ENCODE results near the gene CDK14.

Gene CDK14

GRCh38 chr7:91230100-91230499 is 634.0 kb downstream of the CDK14 start:
- Histone ChIP-seq H3K79me2 (ENCODE audit: insufficient read depth, low read length) (no peaks in the 10 kb centered on the region), H4K20me1 (ENCODE audit: insufficient read depth, low read length) (no peaks in the 10 kb centered on the region), H2AFZ (ENCODE audit: low read length) (no peak overlapping the region)

DNA sequence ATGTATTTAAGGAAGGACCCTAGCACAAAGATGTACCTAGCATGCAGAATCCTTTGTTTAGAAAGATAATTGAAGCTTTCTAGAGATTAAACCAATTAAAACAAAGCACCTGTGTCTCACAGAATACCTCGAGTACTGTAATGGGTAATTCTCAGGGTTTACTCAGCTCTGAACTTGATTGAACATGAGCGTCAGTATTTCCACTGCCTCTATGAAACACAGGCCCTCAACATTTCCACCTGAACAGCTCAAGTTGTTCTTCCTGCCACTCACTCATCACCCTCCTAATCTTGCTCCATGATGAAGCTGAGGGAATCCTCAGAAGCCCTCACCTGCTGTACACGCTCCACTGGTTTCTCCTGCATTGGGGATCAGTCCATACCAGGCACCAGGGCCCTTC is 634.4 kb downstream of the CDK14 start:
- Histone ChIP-seq H3K4me2 (ENCODE audit: low read length) (no peak overlapping the region), H3K9ac (ENCODE audit: low read length) (no peak overlapping the region), H3K27ac (ENCODE audit: low read depth, low read length, poor library complexity, severe bottlenecking) (no peak overlapping the region), H4K20me1 (ENCODE audit: insufficient read depth, low read length) (no peaks in the 10 kb centered on the region), H3K4me1 (ENCODE audit: insufficient read depth, low read length, severe bottlenecking) (no peaks in the 10 kb centered on the region), H3K36me3 (ENCODE audit: insufficient read depth, low read length) (no peaks in the 10 kb centered on the region), H3K9me2 (ENCODE audit: low read depth, low read length) (no peaks in the 10 kb centered on the region), H3K79me2 (ENCODE audit: insufficient read depth, low read length) (no peaks in the 10 kb centered on the region), H3K9me3 (ENCODE audit: low read length) (no peaks in the 10 kb centered on the region), H3K27me3 (ENCODE audit: insufficient read depth, low read length) (no peaks in the 10 kb centered on the region), H3F3A (ENCODE audit: insufficient read depth, low read length) (no peaks in the 10 kb centered on the region), H3K4me3 (ENCODE audit: low read depth, low read length, poor library complexity, severe bottlenecking) (no peak overlapping the region), H2AFZ (ENCODE audit: low read length) (no peak overlapping the region)
- no peak for TF ChIP-seq CTCF (IDR thresholded peaks at IDR 0.05; ENCODE audit: low read length)
- TF ChIP-seq EZH2 (IDR thresholded peaks at IDR 0.05; ENCODE audit: borderline replicate concordance, low read length): no peak

More at GRCh38 chr7:91230100-91230499, 634.0 kb downstream of the CDK14 start:
- Histone ChIP-seq H3K9me2 (ENCODE audit: low read depth, low read length) (no peaks in the 10 kb centered on the region), H3K9me3 (ENCODE audit: low read length) (no peaks in the 10 kb centered on the region), H3K9ac (ENCODE audit: low read length) (no peak overlapping the region), H3K27ac (ENCODE audit: low read depth, low read length, poor library complexity, severe bottlenecking) (no peak overlapping the region), H3F3A (ENCODE audit: insufficient read depth, low read length) (no peaks in the 10 kb centered on the region), H3K4me1 (ENCODE audit: insufficient read depth, low read length, severe bottlenecking) (no peaks in the 10 kb centered on the region), H3K36me3 (ENCODE audit: insufficient read depth, low read length) (no peaks in the 10 kb centered on the region), H3K4me2 (ENCODE audit: low read length) (no peak overlapping the region), H3K27me3 (ENCODE audit: insufficient read depth, low read length) (no peaks in the 10 kb centered on the region), H3K4me3 (ENCODE audit: low read depth, low read length, poor library complexity, severe bottlenecking) (no peak overlapping the region)
- TF ChIP-seq EZH2 (IDR thresholded peaks at IDR 0.05; ENCODE audit: borderline replicate concordance, low read length) (no peak), CTCF (IDR thresholded peaks at IDR 0.05; ENCODE audit: low read length) (no peak)

DNA sequence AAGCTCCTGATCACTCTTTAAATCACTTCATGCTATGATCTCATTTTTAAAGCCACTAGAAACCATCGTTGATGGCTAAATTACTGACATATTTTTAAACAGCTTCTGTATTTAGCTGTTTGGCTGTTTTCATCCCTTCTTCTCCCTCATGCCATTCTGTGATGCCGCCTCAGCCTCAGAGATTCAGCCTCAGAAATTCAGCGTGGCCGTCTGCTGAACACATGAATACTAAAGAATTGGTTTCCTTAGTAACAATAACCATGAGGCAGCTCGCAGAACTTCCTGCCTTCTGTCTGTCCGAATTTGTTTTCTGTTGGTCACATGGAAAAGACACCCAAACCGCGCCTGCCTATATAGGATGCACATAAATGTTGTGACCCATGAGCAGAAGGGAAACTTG is 637.1 kb downstream of the CDK14 start:
- H3K4me1 ChIP-seq (ENCODE audit: insufficient read depth, low read length, severe bottlenecking): no peaks in the 10 kb centered on the region
- H3K36me3 ChIP-seq (ENCODE audit: insufficient read depth, low read length): no peaks in the 10 kb centered on the region
- H3K79me2 ChIP-seq (ENCODE audit: insufficient read depth, low read length): no peaks in the 10 kb centered on the region
- H3K27me3 ChIP-seq (ENCODE audit: insufficient read depth, low read length): no peaks in the 10 kb centered on the region
- H3K27ac ChIP-seq (ENCODE audit: low read depth, low read length, poor library complexity, severe bottlenecking): no peak overlapping the region
- TF ChIP-seq EZH2 (IDR thresholded peaks at IDR 0.05; ENCODE audit: borderline replicate concordance, low read length): no peak
- no peak for TF ChIP-seq CTCF (IDR thresholded peaks at IDR 0.05; ENCODE audit: low read length)
- H3K9ac ChIP-seq (ENCODE audit: low read length): no peak overlapping the region
- H3F3A ChIP-seq (ENCODE audit: insufficient read depth, low read length): no peaks in the 10 kb centered on the region
- no peaks in the 10 kb centered on the region for H4K20me1 ChIP-seq (ENCODE audit: insufficient read depth, low read length)
- no peak overlapping the region for H2AFZ ChIP-seq (ENCODE audit: low read length)
- no peak overlapping the region for H3K4me2 ChIP-seq (ENCODE audit: low read length)
- no peak overlapping the region for H3K4me3 ChIP-seq (ENCODE audit: low read depth, low read length, poor library complexity, severe bottlenecking)
- H3K9me3 ChIP-seq (ENCODE audit: low read length): no peaks in the 10 kb centered on the region
- H3K9me2 ChIP-seq (ENCODE audit: low read depth, low read length): no peaks in the 10 kb centered on the region
